ENCODE data around the gene FITM1.

DNA sequence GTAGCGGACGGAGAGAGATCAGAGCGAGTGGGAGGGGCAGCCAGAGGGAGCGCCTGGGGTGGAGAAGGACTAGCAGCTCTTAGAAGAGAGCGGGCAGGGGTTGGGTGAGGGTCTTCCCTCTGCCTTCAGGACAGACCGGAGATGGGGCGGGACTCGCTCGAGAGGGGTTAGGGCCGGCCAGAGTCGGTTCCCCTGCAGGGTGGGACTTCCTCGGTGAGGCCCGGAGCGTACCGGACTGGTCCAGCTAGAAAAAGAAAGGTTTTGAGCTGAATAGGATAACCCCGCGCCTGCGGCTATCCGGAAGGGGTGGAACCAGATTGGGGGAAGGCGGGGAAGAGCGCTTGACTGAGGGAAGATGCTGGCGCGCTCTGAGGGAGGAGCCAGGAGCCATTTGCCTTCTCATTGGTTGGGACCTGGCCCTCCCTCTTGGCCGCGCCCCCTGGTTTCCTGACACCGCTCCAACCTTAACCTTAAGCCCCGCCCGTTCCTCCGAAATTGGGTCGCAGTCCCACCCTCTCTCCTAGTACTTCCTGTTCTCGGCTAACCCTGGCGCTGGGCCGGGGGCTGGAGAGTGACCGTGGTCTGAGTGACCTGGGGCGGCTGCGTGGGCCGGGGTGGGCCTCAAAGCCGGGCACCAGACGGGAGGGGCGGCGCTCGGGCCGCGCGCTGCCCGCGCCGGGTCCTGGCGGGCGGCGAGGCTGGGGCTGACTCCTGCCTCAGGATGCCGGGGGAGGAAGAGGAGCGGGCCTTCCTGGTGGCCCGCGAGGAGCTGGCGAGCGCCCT is 16.7 kb downstream of the FITM1 start, which contains the start of gene RNF31:
- TF ChIP-seq, protein P1, sequence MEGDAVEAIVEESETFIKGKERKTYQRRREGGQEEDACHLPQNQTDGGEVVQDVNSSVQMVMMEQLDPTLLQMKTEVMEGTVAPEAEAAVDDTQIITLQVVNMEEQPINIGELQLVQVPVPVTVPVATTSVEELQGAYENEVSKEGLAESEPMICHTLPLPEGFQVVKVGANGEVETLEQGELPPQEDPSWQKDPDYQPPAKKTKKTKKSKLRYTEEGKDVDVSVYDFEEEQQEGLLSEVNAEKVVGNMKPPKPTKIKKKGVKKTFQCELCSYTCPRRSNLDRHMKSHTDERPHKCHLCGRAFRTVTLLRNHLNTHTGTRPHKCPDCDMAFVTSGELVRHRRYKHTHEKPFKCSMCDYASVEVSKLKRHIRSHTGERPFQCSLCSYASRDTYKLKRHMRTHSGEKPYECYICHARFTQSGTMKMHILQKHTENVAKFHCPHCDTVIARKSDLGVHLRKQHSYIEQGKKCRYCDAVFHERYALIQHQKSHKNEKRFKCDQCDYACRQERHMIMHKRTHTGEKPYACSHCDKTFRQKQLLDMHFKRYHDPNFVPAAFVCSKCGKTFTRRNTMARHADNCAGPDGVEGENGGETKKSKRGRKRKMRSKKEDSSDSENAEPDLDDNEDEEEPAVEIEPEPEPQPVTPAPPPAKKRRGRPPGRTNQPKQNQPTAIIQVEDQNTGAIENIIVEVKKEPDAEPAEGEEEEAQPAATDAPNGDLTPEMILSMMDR (conservative IDR thresholded peaks at IDR 0.05 in 1 of 2, IDR thresholded peaks at IDR 0.05 in 1 of 2; ENCODE audit: extremely low read depth in 1 of 2, insufficient read depth in 1 of 2, low read depth in 1 of 2, low read length in 2 of 2): no peak
- no peak for TF ChIP-seq EZH2 (IDR thresholded peaks at IDR 0.05; ENCODE audit: borderline replicate concordance, low read length)
